ENCODE data around the gene RGS16. TPM values are rescaled to one million over a fixed set of nuclear protein-coding genes. Genes with fewer than 3 reads are reported as not detected.

Gene RGS16
- total and polyA plus RNA-seq, 2 donors (not counting 3 experiments of a cell fraction or from before 2014, with no cell fraction given): not detected

- BruUV-seq (replicated peaks): no TSS peak
- Histone ChIP-seq H3K36me3 (ENCODE audit: control insufficient read depth in 2 of 2, extremely low read depth in 1 of 2, insufficient read depth in 2 of 2, low read length in 2 of 2) (no peaks in the 10 kb centered on the region), H3K9ac (replicated peaks; ENCODE audit: extremely low read depth, insufficient read depth, low read length) (no peak overlapping the region), H3K4me2 (ENCODE audit: insufficient read depth, low read length) (no peak overlapping the region), H3K4me1 (ENCODE audit: control insufficient read depth, extremely low read depth, insufficient read depth, low read length) (no peaks in the 10 kb centered on the region), H2AFZ (ENCODE audit: low read depth, low read length) (no peak overlapping the region), H3K79me2 (ENCODE audit: control insufficient read depth, insufficient read depth, low read length) (no peaks in the 10 kb centered on the region), H3K9me3 (replicated peaks; ENCODE audit: control insufficient read depth, insufficient read depth, low read length) (no peaks in the 10 kb centered on the region), H3K27ac (ENCODE audit: insufficient read depth, low read depth, low read length) (no peak overlapping the region), H3K4me3 (replicated peaks in 1 of 3; ENCODE audit: insufficient read depth in 1 of 3, low read depth in 1 of 3, low read length in 3 of 3) (no peak overlapping the region), H3K9me1 (replicated peaks; ENCODE audit: control insufficient read depth, extremely low read depth, insufficient read depth, low read length) (no peaks in the 10 kb centered on the region), H4K20me1 (replicated peaks; ENCODE audit: control insufficient read depth, extremely low read depth, insufficient read depth, low read length) (no peaks in the 10 kb centered on the region), H3K27me3 (ENCODE audit: control insufficient read depth in 2 of 2, insufficient read depth in 2 of 2, low read length in 2 of 2) (peaks cover 1 to 3% of the 10 kb centered on the region in 2 experiments)
- TF ChIP-seq MYC (IDR thresholded peaks at IDR 0.05; ENCODE audit: low read depth, low read length): no peak
- no peak for TF ChIP-seq EZH2 (IDR thresholded peaks at IDR 0.05; ENCODE audit: borderline replicate concordance, low read depth, low read length, severe bottlenecking)
- TF ChIP-seq POLR2A (IDR thresholded peaks at IDR 0.05; ENCODE audit: low read depth, low read length): no peak
- no peak for TF ChIP-seq MAX (IDR thresholded peaks at IDR 0.05; ENCODE audit: insufficient read depth, insufficient read length)
- TF ChIP-seq POLR2AphosphoS5 (IDR thresholded peaks at IDR 0.05; ENCODE audit: insufficient read depth, low read depth, low read length): no peak
- no peak for TF ChIP-seq JUN (IDR thresholded peaks at IDR 0.05; ENCODE audit: borderline replicate concordance, insufficient read depth, insufficient read length, low read depth)
- no peak for TF ChIP-seq FOS (IDR thresholded peaks at IDR 0.05; ENCODE audit: borderline replicate concordance, insufficient read depth, low read length)
- no peak for TF ChIP-seq GATA2 (IDR thresholded peaks at IDR 0.05; ENCODE audit: insufficient read depth, insufficient read length, low read depth, low read length)
- no peak for TF ChIP-seq CTCF (IDR thresholded peaks at IDR 0.05; ENCODE audit: extremely low read depth in 1 of 2, insufficient read depth in 1 of 2, low read depth in 1 of 2, low read length in 2 of 2)
- no peak for DNase-seq (ENCODE audit: low read depth, low spot score)
- dilution Hi-C loops (cut with MboI; ENCODE audit: extremely low pct_ligation_motif_present, low sequenced_read_pairs): no loop called here
- CTCF ChIA-PET: interaction anchor here (0.7 to 1.7 kb wide), 5 partner anchors 13 to 52 kb away, joined by 3 to 5 read pairs (median 3); no protein-coding TSS in a partner anchor
- intact Hi-C loops (cut with micrococcal nuclease): no loop called here
- no peak for FAIRE-seq
- POLR2A ChIA-PET: no interaction called here
These were observed 24.9 kb upstream of the RGS16 start for GRCh38 chr1:182629080-182629479.
